H1 (cell line): Measurements from ENCODE around the gene CALM3. TPM values are rescaled to one million over a fixed set of nuclear protein-coding genes. Genes with fewer than 3 reads are reported as not detected.

Experiments used
- RBBP5 ChIP-seq: IDR thresholded peaks from 2 replicates; pipeline ENCODE4 v1.7.1; 2012; ENCODE audit warnings: low read depth, mild to moderate bottlenecking, inconsistent platforms, low read length, moderate library complexity, borderline replicate concordance
- polyA plus RNA-seq, 7 experiments: library from polyadenylated mRNA; depleted of rRNA in 3 of 7; stranded (reverse) in 5 of 7; unstranded in 2 of 7; fragments of >200 nt in 5 of 7; fragments of 200-250 nt in 2 of 7; gene quantifications; 1 replicate in 5 of 7; 2 replicates in 1 of 7; 4 replicates in 1 of 7; pipeline versions ENCODE4 v1.2.1 to v1.2.3, GENCODE V29; 2011 to 2013; ENCODE audit warnings: missing spikeins in 2 of 7, mixed read lengths in 2 of 7
- total RNA-seq: library from RNA; stranded (reverse); fragmentation: NEBNext Ultra II Directional; extraction: Animal tissue kit (Norgen Biotek cat#: 25700); gene quantifications from 2 replicates; pipeline ENCODE4 v1.2.1, GENCODE V29; 2021

Gene CALM3
- total and polyA plus RNA-seq, 2 of the 8 experiments (the other 6 are each of a cell fraction or from before 2014, with no cell fraction given) = 315 to 326 TPM

GRCh38 chr19:46552891-46553290, 48.2 kb upstream of the CALM3 start (continued):
- TF ChIP-seq RBBP5 = no peak
